ENCODE results near the gene FHAD1.

FHAD1 gene

GRCh38 chr1:15322648-15323350, 75.8 kb downstream of the FHAD1 start:
- H3K4me3 ChIP-seq (ENCODE audit: low read length): no peak overlapping the region
- no peak overlapping the region for H3K27ac ChIP-seq (ENCODE audit: low read length)
- peak overlapping the region; percentile 68 for H2AFZ ChIP-seq (ENCODE audit: low read length)

GRCh38 chr1:15323351-15323988, 76.4 kb downstream of the FHAD1 start:
- H3K27me3 ChIP-seq (replicated peaks; ENCODE audit: insufficient read depth, low read length): peaks cover 15% of the 10 kb centered on the region
- no peaks in the 10 kb centered on the region for H3K79me2 ChIP-seq (ENCODE audit: low read length)
- no peak overlapping the region for H3K4me3 ChIP-seq (ENCODE audit: low read length)
- DNase-seq: peak; percentile 78
- H3K4me2 ChIP-seq (ENCODE audit: low read depth, low read length): peak overlapping the region; percentile 46; the same call in 1 of the 2 replicates
- no peaks in the 10 kb centered on the region for H3K9me2 ChIP-seq (replicated peaks; ENCODE audit: insufficient read depth, low read length)
- no peaks in the 10 kb centered on the region for H3K36me3 ChIP-seq (replicated peaks; ENCODE audit: insufficient read depth, low read length)
- no peaks in the 10 kb centered on the region for H3K9me3 ChIP-seq (replicated peaks; ENCODE audit: insufficient read depth, low read length)
- H4K20me1 ChIP-seq (ENCODE audit: insufficient read depth, low read length): no peaks in the 10 kb centered on the region
- H3F3A ChIP-seq (ENCODE audit: insufficient read depth, low read length): no peaks in the 10 kb centered on the region
- no peak overlapping the region for H3K27ac ChIP-seq (ENCODE audit: low read length)
- no peak for TF ChIP-seq EZH2 (optimal IDR thresholded peaks at IDR 0.05; ENCODE audit: low read depth, low read length)
- peak; percentile 98 for TF ChIP-seq CTCF (IDR thresholded peaks at IDR 0.05; ENCODE audit: low read length)
- no peak overlapping the region for H3K9ac ChIP-seq (ENCODE audit: low read length)
- peak overlapping the region; percentile 68 for H2AFZ ChIP-seq (ENCODE audit: low read length)
- peaks cover 3% of the 10 kb centered on the region; the same call in 1 of the 2 replicates for H3K4me1 ChIP-seq (ENCODE audit: low read length)

More at GRCh38 chr1:15322648-15323350, 75.8 kb downstream of the FHAD1 start:
- peaks cover 3% of the 10 kb centered on the region; the same call in 1 of the 2 replicates for H3K4me1 ChIP-seq (ENCODE audit: low read length)
- DNase-seq: peak; percentile 29
- peak overlapping the region; percentile 46; the same call in 1 of the 2 replicates for H3K4me2 ChIP-seq (ENCODE audit: low read depth, low read length)
- no peaks in the 10 kb centered on the region for H4K20me1 ChIP-seq (ENCODE audit: insufficient read depth, low read length)
- H3K79me2 ChIP-seq (ENCODE audit: low read length): no peaks in the 10 kb centered on the region
- no peak for TF ChIP-seq CTCF (IDR thresholded peaks at IDR 0.05; ENCODE audit: low read length)
- TF ChIP-seq EZH2 (optimal IDR thresholded peaks at IDR 0.05; ENCODE audit: low read depth, low read length): no peak
- no peak for TF ChIP-seq EZH2phosphoT487 (IDR thresholded peaks at IDR 0.05; ENCODE audit: low read length)
- no peaks in the 10 kb centered on the region for H3K9me2 ChIP-seq (replicated peaks; ENCODE audit: insufficient read depth, low read length)
- no peaks in the 10 kb centered on the region for H3F3A ChIP-seq (ENCODE audit: insufficient read depth, low read length)
- H3K27me3 ChIP-seq (replicated peaks; ENCODE audit: insufficient read depth, low read length): peaks cover 15% of the 10 kb centered on the region
- H3K9me3 ChIP-seq (replicated peaks; ENCODE audit: insufficient read depth, low read length): no peaks in the 10 kb centered on the region
- H3K36me3 ChIP-seq (replicated peaks; ENCODE audit: insufficient read depth, low read length): no peaks in the 10 kb centered on the region
- H3K9ac ChIP-seq (ENCODE audit: low read length): no peak overlapping the region

- H3K4me1 ChIP-seq (ENCODE audit: low read length): peaks cover 3% of the 10 kb centered on the region; the same call in 1 of the 2 replicates
- H3F3A ChIP-seq (ENCODE audit: insufficient read depth, low read length): no peaks in the 10 kb centered on the region
- no peaks in the 10 kb centered on the region for H4K20me1 ChIP-seq (ENCODE audit: insufficient read depth, low read length)
- H3K27ac ChIP-seq (ENCODE audit: low read length): no peak overlapping the region
- no peak for DNase-seq
- no peaks in the 10 kb centered on the region for H3K9me3 ChIP-seq (replicated peaks; ENCODE audit: insufficient read depth, low read length)
- no peak overlapping the region for H2AFZ ChIP-seq (ENCODE audit: low read length)
- H3K9me2 ChIP-seq (replicated peaks; ENCODE audit: insufficient read depth, low read length): no peaks in the 10 kb centered on the region
- no peak for TF ChIP-seq EZH2 (optimal IDR thresholded peaks at IDR 0.05; ENCODE audit: low read depth, low read length)
- no peak for TF ChIP-seq CTCF (IDR thresholded peaks at IDR 0.05; ENCODE audit: low read length)
- no peak for TF ChIP-seq EZH2phosphoT487 (IDR thresholded peaks at IDR 0.05; ENCODE audit: low read length)
- H3K4me2 ChIP-seq (ENCODE audit: low read depth, low read length): peak overlapping the region; percentile 46; the same call in 1 of the 2 replicates
- H3K9ac ChIP-seq (ENCODE audit: low read length): no peak overlapping the region
- H3K27me3 ChIP-seq (replicated peaks; ENCODE audit: insufficient read depth, low read length): peaks cover 13% of the 10 kb centered on the region
- H3K4me3 ChIP-seq (ENCODE audit: low read length): no peak overlapping the region
- no peaks in the 10 kb centered on the region for H3K79me2 ChIP-seq (ENCODE audit: low read length)
- H3K36me3 ChIP-seq (replicated peaks; ENCODE audit: insufficient read depth, low read length): no peaks in the 10 kb centered on the region
Measured at GRCh38 chr1:15323989-15324868, 77.2 kb downstream of the FHAD1 start.

Data from MM.1S (cell line).